GM23338 (cell line): ENCODE data around the gene MYO9A. TPM values are rescaled to one million over a fixed set of nuclear protein-coding genes. Genes with fewer than 3 reads are reported as not detected.

Experiments used
- ATAC-seq: fragments of 200-7000 bp; cut with Tn5 transposase; 3 replicates; pipeline ENCODE4 v1.9.1; 2020
- DNase-seq: peaks from one replicate; pipeline ENCODE4 v3.0.0-alpha.2; 2015; ENCODE audit warnings: low spot score
- H2AFZ ChIP-seq: fragments of 200-600 bp; sonication (generic); 2 replicates; pipeline ENCODE4 v1.8.0; 2016; ENCODE audit warnings: antibody characterized with exemption, mild to moderate bottlenecking, moderate library complexity
- H3F3A ChIP-seq: fragments of 200-600 bp; sonication (generic); replicated peaks from 2 replicates; pipeline ENCODE4 v1.8.0; 2017; ENCODE audit warnings: antibody characterized with exemption, mixed run types, low read depth
- H3K27ac ChIP-seq: fragments of 200-600 bp; sonication (generic); 2 replicates; pipeline ENCODE4 v1.6.1; 2016; ENCODE audit warnings: low read depth
- H3K27me3 ChIP-seq: fragments of 200-600 bp; sonication (generic); 2 replicates; pipeline ENCODE4 v1.8.0; 2016; ENCODE audit warnings: mild to moderate bottlenecking, mixed run types, moderate library complexity; ENCODE audit not compliant: insufficient read depth
- H3K36me3 ChIP-seq: fragments of 200-600 bp; sonication (generic); 2 replicates; pipeline ENCODE4 v1.8.0; 2016; ENCODE audit warnings: mild to moderate bottlenecking; ENCODE audit not compliant: insufficient read depth
- H3K4me1 ChIP-seq: fragments of 200-600 bp; sonication (generic); 2 replicates; pipeline ENCODE4 v1.8.0; 2016; ENCODE audit warnings: mild to moderate bottlenecking, moderate library complexity; ENCODE audit not compliant: insufficient read depth
- H3K4me2 ChIP-seq: fragments of 200-600 bp; sonication (generic); 2 replicates; pipeline ENCODE4 v1.7.1; 2017; ENCODE audit warnings: mixed run types
- H3K4me3 ChIP-seq: fragments of 200-600 bp; sonication (generic); 2 replicates; pipeline ENCODE4 v1.6.1; 2016; ENCODE audit warnings: mixed run types
- H3K79me2 ChIP-seq: fragments of 200-600 bp; sonication (generic); replicated peaks from 2 replicates; pipeline ENCODE4 v1.8.0; 2017; ENCODE audit warnings: mild to moderate bottlenecking; ENCODE audit not compliant: insufficient read depth
- H3K9me2 ChIP-seq: fragments of 200-600 bp; sonication (generic); 2 replicates; pipeline ENCODE4 v1.8.0; 2017; ENCODE audit not compliant: insufficient read depth
- H4K20me1 ChIP-seq: fragments of 200-600 bp; sonication (generic); replicated peaks from 2 replicates; pipeline ENCODE4 v1.8.0; 2017; ENCODE audit warnings: mild to moderate bottlenecking; ENCODE audit not compliant: insufficient read depth
- H3K27ac Mint-ChIP-seq: 2 replicates; pipeline ENCODE4 v1.8.0; 2020; ENCODE audit warnings: inconsistent platforms, mild to moderate bottlenecking, moderate library complexity, mixed read lengths
- H3K27me3 Mint-ChIP-seq: 3 replicates; pipeline ENCODE4 v1.8.0; 2022; ENCODE audit warnings: low read depth, mild to moderate bottlenecking, moderate library complexity, mixed read lengths, inconsistent platforms; ENCODE audit not compliant: insufficient read depth, poor library complexity
- H3K36me3 Mint-ChIP-seq: 3 replicates; pipeline ENCODE4 v1.8.0; 2021; ENCODE audit warnings: low read depth, mild to moderate bottlenecking, inconsistent platforms, moderate library complexity, mixed read lengths
- H3K4me1 Mint-ChIP-seq: 3 replicates; pipeline ENCODE4 v1.8.0; 2020; ENCODE audit warnings: mild to moderate bottlenecking, inconsistent platforms, mixed read lengths
- H3K4me3 Mint-ChIP-seq: 3 replicates; pipeline ENCODE4 v1.8.0; 2021; ENCODE audit warnings: moderate library complexity, mild to moderate bottlenecking, inconsistent platforms, mixed read lengths
- H3K9me3 Mint-ChIP-seq: 3 replicates; pipeline ENCODE4 v1.8.0; 2020; ENCODE audit warnings: moderate library complexity, mild to moderate bottlenecking, inconsistent platforms, mixed read lengths
- CREB1 ChIP-seq: fragments of 250-450 bp; sonication (Bioruptor Pico); IDR thresholded peaks from 2 replicates; pipeline ENCODE4 v1.5.0; 2020; ENCODE audit warnings: low read depth, mild to moderate bottlenecking, moderate library complexity
- CTCF ChIP-seq, 2 experiments: fragments of 200-600 bp in 1 of 2; sonication (generic) in 1 of 2; conservative IDR thresholded peaks; 2 replicates each; pipeline versions ENCODE4 v1.5.1 to v1.6.1; 2016 to 2017; ENCODE audit warnings: antibody characterized with exemption in 2 of 2, low read depth in 2 of 2, mild to moderate bottlenecking in 2 of 2, moderate library complexity in 1 of 2
- EZH2 ChIP-seq: fragments of 200-600 bp; sonication (generic); IDR thresholded peaks from one replicate; pipeline ENCODE4 v1.8.0; 2017; ENCODE audit warnings: antibody characterized with exemption, mild to moderate bottlenecking, low read depth; ENCODE audit not compliant: unreplicated experiment
- EZH2phosphoT487 ChIP-seq: fragments of 200-600 bp; sonication (generic); IDR thresholded peaks from one replicate; pipeline ENCODE4 v1.8.1; 2018; ENCODE audit warnings: antibody characterized with exemption; ENCODE audit not compliant: unreplicated experiment
- JUNB ChIP-seq: IDR thresholded peaks from one replicate; pipeline ENCODE4 v1.6.1; 2016; ENCODE audit warnings: antibody characterized with exemption; ENCODE audit not compliant: unreplicated experiment
- NANOG ChIP-seq: IDR thresholded peaks from 2 replicates; pipeline ENCODE4 v1.6.1; 2016; ENCODE audit warnings: antibody characterized with exemption, borderline replicate concordance
- REST ChIP-seq: IDR thresholded peaks from one replicate; pipeline ENCODE4 v1.6.1; 2018; ENCODE audit warnings: antibody characterized with exemption; ENCODE audit not compliant: unreplicated experiment
- STAT1 ChIP-seq: IDR thresholded peaks from one replicate; pipeline ENCODE4 v1.6.1; 2016; ENCODE audit warnings: antibody characterized with exemption; ENCODE audit not compliant: unreplicated experiment
- ZNF114 ChIP-seq: fragments of 250-450 bp; sonication (Bioruptor Pico); IDR thresholded peaks from 2 replicates; pipeline ENCODE4 v1.5.0; 2020; ENCODE audit warnings: mild to moderate bottlenecking, moderate library complexity
- ZNF331 ChIP-seq: fragments of 250-450 bp; sonication (Bioruptor Pico); IDR thresholded peaks from 2 replicates; pipeline ENCODE4 v1.5.0; 2020; ENCODE audit warnings: low read depth, mild to moderate bottlenecking, moderate library complexity
- ZNF462 ChIP-seq: fragments of 250-450 bp; sonication (Bioruptor Pico); IDR thresholded peaks from 2 replicates; pipeline ENCODE4 v1.5.0; 2020; ENCODE audit warnings: mild to moderate bottlenecking, moderate library complexity
- polyA plus RNA-seq: library from polyadenylated mRNA; unstranded; fragments of >200 nt; fragmentation: Nextera tagmentation; extraction: Ambion mirVana; gene quantifications from 2 replicates; pipeline ENCODE4 v1.2.1, GENCODE V29; 2016
- total RNA-seq: library from RNA; depleted of rRNA; stranded (reverse); fragments of >200 nt; shearing (Covaris generic); gene quantifications from 2 replicates; pipeline ENCODE4 v1.2.3, GENCODE V29; 2014

MYO9A gene
- total and polyA plus RNA-seq, 2 experiments from 2014 or later = 11.6 to 32.8 TPM

GRCh38 chr15:71951134-71951533 lies 166.8 kb downstream of the MYO9A start (continued):
- no peak for TF ChIP-seq ZNF462 (CRISPR knock-in tag)
- no peak for TF ChIP-seq EZH2phosphoT487
- TF ChIP-seq REST = no peak
- no peak for TF ChIP-seq STAT1
- no peak for TF ChIP-seq NANOG

GRCh38 chr15:71945012-71945411 lies 172.9 kb downstream of the MYO9A start:
- H3K4me3 ChIP-seq = no peak overlapping the region
- H3K9me2 ChIP-seq = no peaks in the 10 kb centered on the region
- no peak overlapping the region for H3K27ac Mint-ChIP-seq
- H3K27me3 Mint-ChIP-seq = no peaks in the 10 kb centered on the region
- ATAC-seq (no peak), DNase-seq (no peak)
- H4K20me1 ChIP-seq = no peaks in the 10 kb centered on the region
- H3K4me2 ChIP-seq = no peak overlapping the region
- H3K4me3 Mint-ChIP-seq = no peak overlapping the region
- no peaks in the 10 kb centered on the region for H3K27me3 ChIP-seq
- H3K79me2 ChIP-seq = no peaks in the 10 kb centered on the region
- peaks cover 2% of the 10 kb centered on the region; the same call in 1 of the 3 replicates for H3K4me1 Mint-ChIP-seq
- no peak overlapping the region for H3K27ac ChIP-seq
- H2AFZ ChIP-seq = no peak overlapping the region
- H3K36me3 Mint-ChIP-seq = no peaks in the 10 kb centered on the region
- H3K9me3 Mint-ChIP-seq = no peaks in the 10 kb centered on the region
- no peaks in the 10 kb centered on the region for H3K36me3 ChIP-seq
- no peaks in the 10 kb centered on the region for H3F3A ChIP-seq
- no peaks in the 10 kb centered on the region for H3K4me1 ChIP-seq
- TF ChIP-seq EZH2phosphoT487 (no peak), EZH2 (no peak), ZNF114 (CRISPR knock-in tag) (no peak), STAT1 (no peak), CTCF (conservative IDR thresholded peaks at IDR 0.05; ENCODE audit: low read depth in 2 of 2) (no peak), JUNB (no peak), ZNF331 (CRISPR knock-in tag) (no peak), CREB1 (CRISPR knock-in tag) (no peak)
